Measurements from ENCODE around the gene MBIP.

DNA sequence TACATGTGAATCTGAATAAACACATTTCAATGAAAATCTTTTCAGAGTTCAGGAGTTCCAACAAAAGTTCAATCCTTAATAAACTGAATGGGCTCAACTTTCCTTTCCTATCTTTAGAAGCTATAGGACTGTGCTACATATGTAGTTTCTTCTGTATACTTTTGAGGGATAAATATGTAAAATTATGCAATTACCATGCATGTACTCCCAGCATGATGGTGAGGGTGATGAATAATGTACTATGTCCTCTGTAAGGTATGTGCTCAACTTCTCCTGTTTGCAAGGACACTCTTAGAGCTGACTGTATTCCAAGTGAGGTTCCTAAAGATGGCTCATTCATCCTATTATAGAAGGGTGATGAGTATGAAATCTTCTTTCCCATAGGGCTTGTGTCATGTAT is 15.5 kb downstream of the MBIP start:
- TF ChIP-seq, protein P1, sequence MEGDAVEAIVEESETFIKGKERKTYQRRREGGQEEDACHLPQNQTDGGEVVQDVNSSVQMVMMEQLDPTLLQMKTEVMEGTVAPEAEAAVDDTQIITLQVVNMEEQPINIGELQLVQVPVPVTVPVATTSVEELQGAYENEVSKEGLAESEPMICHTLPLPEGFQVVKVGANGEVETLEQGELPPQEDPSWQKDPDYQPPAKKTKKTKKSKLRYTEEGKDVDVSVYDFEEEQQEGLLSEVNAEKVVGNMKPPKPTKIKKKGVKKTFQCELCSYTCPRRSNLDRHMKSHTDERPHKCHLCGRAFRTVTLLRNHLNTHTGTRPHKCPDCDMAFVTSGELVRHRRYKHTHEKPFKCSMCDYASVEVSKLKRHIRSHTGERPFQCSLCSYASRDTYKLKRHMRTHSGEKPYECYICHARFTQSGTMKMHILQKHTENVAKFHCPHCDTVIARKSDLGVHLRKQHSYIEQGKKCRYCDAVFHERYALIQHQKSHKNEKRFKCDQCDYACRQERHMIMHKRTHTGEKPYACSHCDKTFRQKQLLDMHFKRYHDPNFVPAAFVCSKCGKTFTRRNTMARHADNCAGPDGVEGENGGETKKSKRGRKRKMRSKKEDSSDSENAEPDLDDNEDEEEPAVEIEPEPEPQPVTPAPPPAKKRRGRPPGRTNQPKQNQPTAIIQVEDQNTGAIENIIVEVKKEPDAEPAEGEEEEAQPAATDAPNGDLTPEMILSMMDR (IDR thresholded peaks at IDR 0.05) = no peak
- TF ChIP-seq TCF7L2 (IDR thresholded peaks at IDR 0.05; ENCODE audit: low read depth, low read length) (no peak), POLR2AphosphoS5 (IDR thresholded peaks at IDR 0.05; ENCODE audit: low read depth, low read length) (no peak), SIN3A (IDR thresholded peaks at IDR 0.05; ENCODE audit: borderline replicate concordance, insufficient read depth, low read depth, low read length) (no peak)
- TF ChIP-seq, protein P2, sequence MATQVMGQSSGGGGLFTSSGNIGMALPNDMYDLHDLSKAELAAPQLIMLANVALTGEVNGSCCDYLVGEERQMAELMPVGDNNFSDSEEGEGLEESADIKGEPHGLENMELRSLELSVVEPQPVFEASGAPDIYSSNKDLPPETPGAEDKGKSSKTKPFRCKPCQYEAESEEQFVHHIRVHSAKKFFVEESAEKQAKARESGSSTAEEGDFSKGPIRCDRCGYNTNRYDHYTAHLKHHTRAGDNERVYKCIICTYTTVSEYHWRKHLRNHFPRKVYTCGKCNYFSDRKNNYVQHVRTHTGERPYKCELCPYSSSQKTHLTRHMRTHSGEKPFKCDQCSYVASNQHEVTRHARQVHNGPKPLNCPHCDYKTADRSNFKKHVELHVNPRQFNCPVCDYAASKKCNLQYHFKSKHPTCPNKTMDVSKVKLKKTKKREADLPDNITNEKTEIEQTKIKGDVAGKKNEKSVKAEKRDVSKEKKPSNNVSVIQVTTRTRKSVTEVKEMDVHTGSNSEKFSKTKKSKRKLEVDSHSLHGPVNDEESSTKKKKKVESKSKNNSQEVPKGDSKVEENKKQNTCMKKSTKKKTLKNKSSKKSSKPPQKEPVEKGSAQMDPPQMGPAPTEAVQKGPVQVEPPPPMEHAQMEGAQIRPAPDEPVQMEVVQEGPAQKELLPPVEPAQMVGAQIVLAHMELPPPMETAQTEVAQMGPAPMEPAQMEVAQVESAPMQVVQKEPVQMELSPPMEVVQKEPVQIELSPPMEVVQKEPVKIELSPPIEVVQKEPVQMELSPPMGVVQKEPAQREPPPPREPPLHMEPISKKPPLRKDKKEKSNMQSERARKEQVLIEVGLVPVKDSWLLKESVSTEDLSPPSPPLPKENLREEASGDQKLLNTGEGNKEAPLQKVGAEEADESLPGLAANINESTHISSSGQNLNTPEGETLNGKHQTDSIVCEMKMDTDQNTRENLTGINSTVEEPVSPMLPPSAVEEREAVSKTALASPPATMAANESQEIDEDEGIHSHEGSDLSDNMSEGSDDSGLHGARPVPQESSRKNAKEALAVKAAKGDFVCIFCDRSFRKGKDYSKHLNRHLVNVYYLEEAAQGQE (IDR thresholded peaks at IDR 0.05; ENCODE audit: insufficient read depth in 1 of 2, low read depth in 2 of 2, low read length in 1 of 2) = no peak
